GM12864 (cell line): ENCODE data around the gene RNF19B.

Experiments used
- DNase-seq: peaks from one replicate; pipeline ENCODE4 v3.0.0-alpha.2; 2011; ENCODE audit warnings: low read depth
- H3K4me3 ChIP-seq: 2 replicates; pipeline ENCODE4 v1.5.1; 2011; ENCODE audit warnings: mild to moderate bottlenecking, low read depth, low read length, control low read depth
- CTCF ChIP-seq: IDR thresholded peaks from 2 replicates; pipeline ENCODE4 v1.5.1; 2011; ENCODE audit warnings: low read depth, mild to moderate bottlenecking, moderate library complexity, low read length, control low read depth, inconsistent platforms; ENCODE audit errors: missing control alignments

The RNF19B gene

GRCh38 chr1:32902535-32902920 is 62.1 kb downstream of the RNF19B start:
- no peak for TF ChIP-seq CTCF
- no peak overlapping the region for H3K4me3 ChIP-seq
- no peak for DNase-seq

GRCh38 chr1:32901823-32902534 is 62.6 kb downstream of the RNF19B start:
- peak overlapping the region; percentile 28; the same call in 1 of the 2 replicates for H3K4me3 ChIP-seq
- TF ChIP-seq CTCF = no peak
- DNase-seq = no peak

- peak within 1 kb of the TSS; percentile 36 for H3K4me3 ChIP-seq
- DNase-seq = no peak
- no peak for TF ChIP-seq CTCF
Observed at GRCh38 chr1:32900956-32901822, 63.4 kb downstream of the RNF19B start, which contains the start of gene TMEM54. TSS of gene TMEM54 (minus strand) at chr1:32901389. CDS start at chr1:32901238, 151 bp downstream.

- DNase-seq = no peak
- no peak for TF ChIP-seq CTCF
- no peak overlapping the region; the same call in 1 of the 2 replicates for H3K4me3 ChIP-seq
Observed at GRCh38 chr1:32900371-32900955, 64.1 kb downstream of the RNF19B start.

- no peak for DNase-seq
- TF ChIP-seq CTCF = no peak
- no peak overlapping the region for H3K4me3 ChIP-seq
Observed at GRCh38 chr1:32899586-32900296, 64.9 kb downstream of the RNF19B start.

- no peak overlapping the region for H3K4me3 ChIP-seq
- no peak for TF ChIP-seq CTCF
- DNase-seq = no peak
Observed at GRCh38 chr1:32898958-32899357, 65.7 kb downstream of the RNF19B start.
